Measurements from ENCODE around the gene LMX1A. TPM values are rescaled to one million over a fixed set of nuclear protein-coding genes. Genes with fewer than 3 reads are reported as not detected.
A peak's percentile ranks its signal among the peaks of the same experiment; 100 is the strongest.

Gene LMX1A
- total RNA-seq, 1 donor from 2014 or later, result not detected

- Mint-ChIP-seq H3K27me3 (peaks cover 93% of the 10 kb centered on the region), H3K4me1 (ENCODE audit: low read depth) (peaks cover 22% of the 10 kb centered on the region), H3K27ac (no peak overlapping the region)
Measured at GRCh38 chr1:165352442-165353293, 3.8 kb downstream of the LMX1A start.

GRCh38 chr1:165351863-165352441, 4.6 kb downstream of the LMX1A start:
- Mint-ChIP-seq H3K36me3 (ENCODE audit: insufficient read depth) (no peaks in the 10 kb centered on the region), H3K27ac (no peak overlapping the region), H3K4me1 (ENCODE audit: low read depth) (peaks cover 22% of the 10 kb centered on the region), H3K4me3 (ENCODE audit: low read depth) (peak overlapping the region; percentile 35), H3K9me3 (ENCODE audit: low read depth) (no peaks in the 10 kb centered on the region), H3K27me3 (peaks cover 93% of the 10 kb centered on the region)
- no peak for DNase-seq (ENCODE audit: low spot score, unreplicated experiment)
- TF ChIP-seq CTCF (IDR thresholded peaks at IDR 0.05; ENCODE audit: unreplicated experiment), result no peak

More at GRCh38 chr1:165352442-165353293, 3.8 kb downstream of the LMX1A start:
- Mint-ChIP-seq H3K4me3 (ENCODE audit: low read depth) (peak overlapping the region; percentile 35), H3K36me3 (ENCODE audit: insufficient read depth) (no peaks in the 10 kb centered on the region), H3K9me3 (ENCODE audit: low read depth) (no peaks in the 10 kb centered on the region)
- DNase-seq (ENCODE audit: low spot score, unreplicated experiment), result peak; percentile 17
- no peak for TF ChIP-seq CTCF (IDR thresholded peaks at IDR 0.05; ENCODE audit: unreplicated experiment)

GRCh38 chr1:165350840-165351239, 5.7 kb downstream of the LMX1A start:
- Mint-ChIP-seq H3K4me3 (ENCODE audit: low read depth) (no peak overlapping the region), H3K27me3 (peaks cover 99% of the 10 kb centered on the region), H3K27ac (no peak overlapping the region), H3K36me3 (ENCODE audit: insufficient read depth) (no peaks in the 10 kb centered on the region), H3K9me3 (ENCODE audit: low read depth) (no peaks in the 10 kb centered on the region), H3K4me1 (ENCODE audit: low read depth) (peaks cover 22% of the 10 kb centered on the region)
- no peak for DNase-seq (ENCODE audit: low spot score, unreplicated experiment)
- no peak for TF ChIP-seq CTCF (IDR thresholded peaks at IDR 0.05; ENCODE audit: unreplicated experiment)

- H3K4me1 Mint-ChIP-seq (ENCODE audit: low read depth), result no peaks in the 10 kb centered on the region
- H3K27me3 Mint-ChIP-seq, result peaks cover 88% of the 10 kb centered on the region
- no peak overlapping the region for H3K4me3 Mint-ChIP-seq (ENCODE audit: low read depth)
- H3K36me3 Mint-ChIP-seq (ENCODE audit: insufficient read depth), result no peaks in the 10 kb centered on the region
- H3K9me3 Mint-ChIP-seq (ENCODE audit: low read depth), result no peaks in the 10 kb centered on the region
- DNase-seq (ENCODE audit: low spot score, unreplicated experiment), result no peak
- no peak overlapping the region for H3K27ac Mint-ChIP-seq
- no peak for TF ChIP-seq CTCF (IDR thresholded peaks at IDR 0.05; ENCODE audit: unreplicated experiment)
Measured at GRCh38 chr1:165345502-165345901, 11.0 kb downstream of the LMX1A start.

- Mint-ChIP-seq H3K9me3 (ENCODE audit: low read depth) (no peaks in the 10 kb centered on the region), H3K27ac (no peak overlapping the region), H3K36me3 (ENCODE audit: insufficient read depth) (no peaks in the 10 kb centered on the region), H3K4me1 (ENCODE audit: low read depth) (no peaks in the 10 kb centered on the region), H3K4me3 (ENCODE audit: low read depth) (no peak overlapping the region), H3K27me3 (peaks cover 85% of the 10 kb centered on the region)
- DNase-seq (ENCODE audit: low spot score, unreplicated experiment), result no peak
- no peak for TF ChIP-seq CTCF (IDR thresholded peaks at IDR 0.05; ENCODE audit: unreplicated experiment)
Measured at GRCh38 chr1:165344736-165345135, 11.8 kb downstream of the LMX1A start.

All from progenitor cell of endocrine pancreas (in vitro differentiated cells).